Measurements from ENCODE around the gene DNM2.
"Not testable (repeated sequence)": the region's sequence is repeated elsewhere in the genome, so short reads cannot be mapped to it uniquely, and the experiment has no call there.

DNM2 gene

GRCh38 chr19:10717356-10718204 lies at the start of gene DNM2:
DNM2 (plus strand) TSS chr19:10718079; CDS start chr19:10718243, 164 bp downstream.
- DNase-seq (ENCODE audit: low spot score): peak; percentile 100

- no peak for DNase-seq (ENCODE audit: low spot score)
These were observed 48.6 kb upstream of the DNM2 start for GRCh38 chr19:10669246-10669645.

- no peak for DNase-seq (ENCODE audit: low spot score)
These were observed 47.7 kb upstream of the DNM2 start for GRCh38 chr19:10670182-10670581.

- DNase-seq (ENCODE audit: low spot score): no peak
These were observed 46.7 kb upstream of the DNM2 start for GRCh38 chr19:10670876-10671804.

GRCh38 chr19:10671922-10672321 lies 46.0 kb upstream of the DNM2 start:
- not testable (repeated sequence) for DNase-seq (ENCODE audit: low spot score)

- not testable (repeated sequence) for DNase-seq (ENCODE audit: low spot score)
These were observed 42.7 kb upstream of the DNM2 start for GRCh38 chr19:10675214-10675613.

- DNase-seq (ENCODE audit: low spot score): no peak
These were observed 40.1 kb upstream of the DNM2 start for GRCh38 chr19:10677751-10678150.

- DNase-seq (ENCODE audit: low spot score): no peak
These were observed 39.1 kb upstream of the DNM2 start for GRCh38 chr19:10678813-10679212.

- DNase-seq (ENCODE audit: low spot score): no peak
These were observed 38.1 kb upstream of the DNM2 start for GRCh38 chr19:10679743-10680142.

- DNase-seq (ENCODE audit: low spot score): no peak
These were observed 37.2 kb upstream of the DNM2 start for GRCh38 chr19:10680545-10681135.

- no peak for DNase-seq (ENCODE audit: low spot score)
These were observed 36.2 kb upstream of the DNM2 start for GRCh38 chr19:10681658-10682057.

GRCh38 chr19:10682397-10683063 lies 35.3 kb upstream of the DNM2 start:
- no peak for DNase-seq (ENCODE audit: low spot score)

GRCh38 chr19:10683064-10683426 lies 34.8 kb upstream of the DNM2 start:
- DNase-seq (ENCODE audit: low spot score): no peak

- DNase-seq (ENCODE audit: low spot score): no peak
These were observed 34.3 kb upstream of the DNM2 start for GRCh38 chr19:10683582-10683981.

- DNase-seq (ENCODE audit: low spot score): no peak
These were observed 32.7 kb upstream of the DNM2 start for GRCh38 chr19:10685210-10685609.

GRCh38 chr19:10686193-10686592 lies 31.7 kb upstream of the DNM2 start:
- no peak for DNase-seq (ENCODE audit: low spot score)

- no peak for DNase-seq (ENCODE audit: low spot score)
These were observed 31.0 kb upstream of the DNM2 start for GRCh38 chr19:10686661-10687517.

GRCh38 chr19:10687518-10688288 lies 30.2 kb upstream of the DNM2 start:
- DNase-seq (ENCODE audit: low spot score): no peak

GRCh38 chr19:10688545-10689280 lies 29.2 kb upstream of the DNM2 start:
- no peak for DNase-seq (ENCODE audit: low spot score)

Measured in CD4-positive, alpha-beta T cell treated with Interleukin-15 for 4 hours (primary cell).